Measurements from ENCODE around the gene ZNF407.
"Not testable (repeated sequence)": the region's sequence is repeated elsewhere in the genome, so short reads cannot be mapped to it uniquely, and the experiment has no call there.

Gene ZNF407

DNA sequence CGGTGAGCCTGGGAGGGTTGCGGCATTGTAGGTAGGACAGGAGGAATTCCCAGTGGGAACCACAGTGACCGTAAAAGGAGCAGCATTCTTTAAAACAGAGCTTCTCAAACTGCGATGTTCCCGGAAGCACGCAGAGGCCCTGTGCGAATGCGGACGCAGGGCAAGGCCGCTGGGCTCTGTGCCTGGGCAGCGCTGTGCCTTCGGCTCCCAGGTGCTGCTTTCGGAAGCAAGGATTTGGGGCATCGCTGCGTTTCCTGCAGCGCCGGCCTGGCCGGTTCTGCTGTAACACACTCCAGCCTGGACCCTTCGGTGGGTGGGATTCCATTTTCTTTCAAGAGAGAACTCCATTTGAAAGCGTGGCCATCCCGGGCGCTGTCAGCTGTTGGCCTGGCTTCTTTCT, 492.7 kb downstream of the ZNF407 start:
- Mint-ChIP-seq H3K4me1 (ENCODE audit: low read depth) (no peaks in the 10 kb centered on the region), H3K4me3 (no peak overlapping the region), H3K27me3 (ENCODE audit: low read depth) (peaks cover 13% of the 10 kb centered on the region), H3K27ac (no peak overlapping the region), H3K36me3 (ENCODE audit: low read depth) (no peaks in the 10 kb centered on the region), H3K9me3 (peaks cover 10% of the 10 kb centered on the region)
- DNase-seq (ENCODE audit: low spot score): no peak

DNA sequence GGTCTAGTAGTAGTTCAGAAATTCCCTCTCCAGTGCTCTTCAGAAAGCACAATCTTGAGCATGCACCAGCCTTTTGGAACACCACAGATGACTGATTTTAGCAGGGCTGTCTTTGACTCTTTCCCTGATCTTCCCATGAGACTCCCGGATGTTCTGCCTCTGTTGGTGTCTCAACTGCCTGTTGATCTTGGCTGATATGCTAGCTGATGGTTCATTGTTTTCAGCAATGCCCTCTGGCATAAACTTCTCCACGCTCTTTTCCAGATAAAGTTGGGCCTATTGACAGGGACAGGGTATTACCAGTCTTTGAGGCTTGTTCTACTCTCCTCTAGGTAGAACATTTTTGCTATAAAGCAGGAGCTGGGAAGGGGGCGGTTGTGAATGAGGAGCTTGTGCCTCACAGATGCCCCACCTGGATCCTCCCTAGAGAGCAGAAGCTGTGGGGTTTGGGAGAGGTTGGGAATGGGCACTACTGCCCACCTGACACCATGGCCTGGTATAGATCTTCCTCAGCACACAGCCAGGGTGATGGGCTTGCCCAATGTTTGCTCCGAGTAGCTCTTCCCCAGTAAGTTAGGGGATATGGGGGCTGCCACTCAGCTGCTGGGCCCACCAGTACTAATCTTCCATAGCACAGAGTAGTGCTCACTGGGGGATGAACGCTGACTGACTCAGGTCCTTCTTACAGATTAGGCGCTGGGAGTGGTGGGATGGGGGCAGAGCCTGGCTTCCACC, 500.0 kb downstream of the ZNF407 start:
- H3K27ac Mint-ChIP-seq: no peak overlapping the region
- H3K36me3 Mint-ChIP-seq (ENCODE audit: low read depth): no peaks in the 10 kb centered on the region
- peaks cover 9% of the 10 kb centered on the region for H3K9me3 Mint-ChIP-seq
- H3K4me1 Mint-ChIP-seq (ENCODE audit: low read depth): no peaks in the 10 kb centered on the region
- peaks cover 18% of the 10 kb centered on the region for H3K27me3 Mint-ChIP-seq (ENCODE audit: low read depth)
- DNase-seq (ENCODE audit: low spot score): no peak
- H3K4me3 Mint-ChIP-seq: no peak overlapping the region

DNA sequence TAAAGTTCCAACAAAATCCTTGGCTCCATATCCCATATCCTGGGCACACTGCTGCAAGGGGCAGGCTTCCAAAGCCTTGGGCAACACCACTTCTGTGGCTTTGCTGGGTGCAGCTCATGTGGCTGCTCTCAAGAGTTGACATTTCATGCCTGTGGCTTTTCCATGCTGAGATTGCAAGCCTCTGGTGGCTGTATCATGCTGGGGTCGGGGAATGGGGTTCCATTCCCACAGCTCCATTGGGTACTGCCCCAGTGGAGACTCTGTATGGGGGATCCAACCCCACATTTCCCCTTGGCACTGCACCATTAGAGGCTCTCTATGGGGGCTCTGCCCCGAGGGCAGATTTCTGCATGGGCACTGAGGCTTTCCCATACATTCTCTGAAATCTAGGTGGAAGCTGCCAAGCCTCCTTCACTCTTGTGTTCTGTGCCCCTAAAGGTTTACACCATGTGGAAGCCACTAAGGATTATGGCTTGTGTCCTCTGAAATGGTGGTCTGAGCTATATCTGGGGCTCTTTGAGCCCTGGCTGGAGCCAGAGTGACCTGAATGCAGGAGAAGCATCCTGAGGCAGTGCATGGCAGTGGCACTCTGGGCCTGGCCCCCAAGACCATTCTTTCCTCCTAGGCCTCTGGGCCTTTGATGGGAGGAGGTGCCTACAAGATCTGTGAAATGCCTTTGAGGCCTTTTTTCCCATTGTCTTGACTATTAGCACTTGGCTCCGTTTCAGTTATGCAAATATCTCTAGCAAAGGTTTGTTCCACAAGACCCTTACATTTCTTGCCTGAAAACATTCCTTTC, 503.4 kb downstream of the ZNF407 start:
- Mint-ChIP-seq H3K9me3 (peaks cover 9% of the 10 kb centered on the region), H3K4me1 (ENCODE audit: low read depth) (no peaks in the 10 kb centered on the region), H3K27me3 (ENCODE audit: low read depth) (peaks cover 2% of the 10 kb centered on the region), H3K4me3 (no peak overlapping the region), H3K36me3 (ENCODE audit: low read depth) (no peaks in the 10 kb centered on the region), H3K27ac (no peak overlapping the region)
- no peak for DNase-seq (ENCODE audit: low spot score)

DNA sequence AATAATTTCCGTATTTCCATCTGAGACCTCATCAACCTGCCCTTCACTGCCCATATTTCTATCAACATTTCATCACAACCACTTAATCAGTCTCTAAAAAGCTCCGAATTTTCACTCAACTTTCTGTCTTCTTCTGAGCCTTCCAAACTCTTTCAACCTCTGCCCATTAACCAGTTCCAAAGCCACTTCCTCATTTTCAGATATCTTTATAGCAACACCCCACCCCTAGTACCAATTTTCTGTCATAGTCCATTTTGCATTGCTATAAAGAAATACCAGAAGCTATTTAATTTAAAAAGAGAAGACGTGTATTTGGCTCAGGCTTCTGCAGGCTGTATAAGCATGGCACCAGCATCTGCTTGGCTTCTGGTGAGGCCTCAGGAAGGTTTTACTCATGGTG, 504.2 kb downstream of the ZNF407 start:
- Mint-ChIP-seq H3K27ac (no peak overlapping the region), H3K9me3 (peaks cover 9% of the 10 kb centered on the region), H3K27me3 (ENCODE audit: low read depth) (peaks cover 2% of the 10 kb centered on the region), H3K4me1 (ENCODE audit: low read depth) (no peaks in the 10 kb centered on the region), H3K36me3 (ENCODE audit: low read depth) (no peaks in the 10 kb centered on the region), H3K4me3 (no peak overlapping the region)
- DNase-seq (ENCODE audit: low spot score): no peak

DNA sequence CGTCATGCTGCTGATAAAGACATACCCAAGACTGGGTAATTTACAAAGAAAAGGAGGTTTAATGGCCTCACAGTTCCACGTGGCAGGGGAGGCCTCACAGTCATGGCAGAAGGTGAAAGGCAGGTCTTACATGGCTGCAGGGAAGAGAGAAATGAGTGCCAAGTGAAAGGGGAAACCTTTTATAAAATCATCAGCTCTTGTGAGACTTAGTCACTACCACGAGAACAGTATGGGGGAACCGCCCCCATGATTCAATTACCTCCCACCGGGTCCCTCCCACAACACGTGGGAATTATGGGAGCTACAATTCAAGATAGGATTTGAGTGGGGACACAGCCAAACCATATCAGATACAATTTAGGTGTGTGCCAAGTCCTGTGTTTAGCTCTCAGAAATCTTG, 506.4 kb downstream of the ZNF407 start:
- not testable (repeated sequence) for H3K27ac Mint-ChIP-seq; H3K9me3 Mint-ChIP-seq; H3K36me3 Mint-ChIP-seq (ENCODE audit: low read depth); H3K4me3 Mint-ChIP-seq; H3K27me3 Mint-ChIP-seq (ENCODE audit: low read depth); DNase-seq (ENCODE audit: low spot score); H3K4me1 Mint-ChIP-seq (ENCODE audit: low read depth)

DNA sequence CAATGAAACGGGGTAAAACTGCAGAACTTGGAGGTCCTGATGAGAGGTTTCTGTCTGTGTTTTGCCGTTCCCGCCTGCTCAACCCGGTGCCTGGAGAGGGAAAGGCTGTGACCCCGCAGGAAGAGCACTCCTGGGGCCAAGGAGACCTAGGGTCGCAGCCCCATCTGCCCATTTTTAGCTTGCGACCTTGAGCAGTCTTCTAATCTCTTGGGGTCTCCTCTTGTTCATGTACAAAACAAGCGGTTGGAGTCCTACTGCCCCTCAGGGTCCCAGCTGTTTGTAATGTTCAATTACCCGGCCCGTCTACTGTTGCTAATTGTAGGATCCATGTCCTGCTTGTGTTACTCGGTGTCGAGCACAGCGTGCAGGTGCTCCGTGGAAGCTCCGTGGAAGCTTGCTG, 506.8 kb downstream of the ZNF407 start:
- H3K36me3 Mint-ChIP-seq (ENCODE audit: low read depth): no peaks in the 10 kb centered on the region
- peaks cover 9% of the 10 kb centered on the region for H3K9me3 Mint-ChIP-seq
- no peaks in the 10 kb centered on the region for H3K27me3 Mint-ChIP-seq (ENCODE audit: low read depth)

DNA sequence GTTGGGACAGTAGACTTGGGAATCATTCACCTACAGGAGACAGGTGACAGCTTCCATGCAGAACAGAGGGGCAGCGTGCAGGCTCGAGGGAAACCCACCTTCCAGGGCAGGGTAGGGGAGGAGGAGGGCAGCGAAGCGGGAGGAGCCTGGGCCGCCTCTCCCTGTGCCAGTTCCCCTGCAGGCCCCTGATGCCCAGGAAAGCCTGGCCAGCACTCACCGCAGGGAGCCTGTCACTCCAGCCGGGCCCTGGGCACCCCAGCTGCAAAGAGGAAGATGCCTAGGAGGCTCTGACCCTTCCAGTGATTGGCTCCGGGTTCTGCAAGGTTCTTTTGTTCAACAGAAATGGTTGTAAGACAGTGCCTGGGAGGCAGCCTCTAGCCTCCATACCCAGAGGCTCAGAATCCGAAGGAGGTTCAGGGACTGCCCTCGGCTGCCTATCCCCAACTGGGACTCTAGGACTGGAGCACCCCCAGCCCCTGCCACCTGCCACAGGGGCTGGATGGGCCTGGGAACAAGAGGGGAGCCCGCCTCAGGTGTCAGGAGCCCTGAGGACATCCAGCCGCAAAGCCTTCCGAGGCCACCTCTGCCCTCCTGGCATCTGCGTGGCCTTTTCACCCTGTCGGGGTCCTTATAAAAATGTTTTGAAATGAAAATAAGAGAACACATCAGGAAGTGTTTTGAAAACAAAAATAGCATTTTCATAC, 508.0 kb downstream of the ZNF407 start:
- Mint-ChIP-seq H3K36me3 (ENCODE audit: low read depth) (no peaks in the 10 kb centered on the region), H3K27me3 (ENCODE audit: low read depth) (no peaks in the 10 kb centered on the region)
- DNase-seq (ENCODE audit: low spot score): no peak

More for the DNA sequence above, 506.8 kb downstream of the ZNF407 start:
- DNase-seq (ENCODE audit: low spot score): no peak
- no peaks in the 10 kb centered on the region for H3K4me1 Mint-ChIP-seq (ENCODE audit: low read depth)
- H3K4me3 Mint-ChIP-seq: no peak overlapping the region
- H3K27ac Mint-ChIP-seq: no peak overlapping the region

DNA sequence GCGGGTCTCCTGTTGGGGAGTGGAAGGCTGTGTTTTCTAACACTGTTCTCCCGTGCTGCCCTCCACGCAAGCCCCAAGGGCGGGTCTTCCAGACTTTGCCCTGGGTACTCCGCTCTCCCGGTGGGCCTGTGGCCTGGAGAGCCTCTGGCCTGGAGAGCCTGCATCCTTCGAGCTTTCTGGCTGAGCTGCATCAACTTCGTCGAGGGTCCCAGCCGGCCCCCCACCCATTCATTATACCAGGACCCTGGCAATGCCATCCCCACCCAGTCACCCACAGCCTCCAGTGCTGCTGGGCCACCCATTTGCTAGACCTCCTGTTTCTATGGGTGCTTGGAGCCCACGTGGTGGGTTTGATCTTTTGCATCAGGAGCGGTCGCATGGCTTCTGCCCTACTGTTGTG, 509.1 kb downstream of the ZNF407 start:
- Mint-ChIP-seq H3K27ac (no peak overlapping the region), H3K9me3 (peaks cover 3% of the 10 kb centered on the region), H3K27me3 (ENCODE audit: low read depth) (no peaks in the 10 kb centered on the region)

More for the DNA sequence above, 508.0 kb downstream of the ZNF407 start:
- Mint-ChIP-seq H3K27ac (no peak overlapping the region), H3K4me3 (no peak overlapping the region), H3K9me3 (peaks cover 6% of the 10 kb centered on the region), H3K4me1 (ENCODE audit: low read depth) (no peaks in the 10 kb centered on the region)

DNA sequence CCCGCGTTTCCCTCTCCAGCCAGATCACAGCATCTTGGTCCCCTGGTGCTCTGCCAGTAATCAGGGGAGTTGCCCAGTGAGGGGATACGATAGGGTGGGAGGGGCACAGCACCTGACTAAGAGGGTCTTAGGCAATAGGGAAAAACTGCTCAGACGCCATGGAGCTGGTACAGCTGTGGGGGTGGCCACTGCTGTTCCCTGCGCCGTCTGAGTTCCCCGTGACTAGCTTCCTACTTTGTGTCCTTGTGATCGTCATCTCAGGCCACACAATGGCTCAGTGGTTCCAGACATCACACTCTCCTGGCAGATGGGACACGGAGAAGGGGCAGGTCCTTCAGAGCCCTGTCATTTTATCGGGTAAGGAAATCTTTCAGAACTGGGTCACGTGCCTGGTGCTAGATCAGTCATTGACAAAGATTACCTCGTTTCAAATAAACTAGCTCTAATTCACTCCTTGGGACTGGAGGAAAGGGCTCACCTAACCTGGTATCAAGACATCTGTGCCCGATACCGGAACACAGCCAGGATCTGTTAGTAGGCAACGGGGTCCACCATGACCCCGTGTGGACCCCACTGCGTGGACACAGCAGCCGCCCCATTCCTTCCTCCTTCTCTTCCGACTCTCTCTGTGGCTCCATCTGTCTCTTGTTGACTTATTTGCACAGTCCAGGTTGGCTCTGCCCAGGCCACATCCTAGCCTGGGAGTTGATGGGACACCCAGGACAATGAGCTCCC, 509.7 kb downstream of the ZNF407 start:
- no peak overlapping the region for H3K4me3 Mint-ChIP-seq
- no peaks in the 10 kb centered on the region for H3K36me3 Mint-ChIP-seq (ENCODE audit: low read depth)
- DNase-seq (ENCODE audit: low spot score): no peak
- H3K27ac Mint-ChIP-seq: no peak overlapping the region
- H3K27me3 Mint-ChIP-seq (ENCODE audit: low read depth): no peaks in the 10 kb centered on the region
- H3K9me3 Mint-ChIP-seq: no peaks in the 10 kb centered on the region
- no peaks in the 10 kb centered on the region for H3K4me1 Mint-ChIP-seq (ENCODE audit: low read depth)

More for the DNA sequence above, 509.1 kb downstream of the ZNF407 start:
- Mint-ChIP-seq H3K4me3 (no peak overlapping the region), H3K36me3 (ENCODE audit: low read depth) (no peaks in the 10 kb centered on the region), H3K4me1 (ENCODE audit: low read depth) (no peaks in the 10 kb centered on the region)
- no peak for DNase-seq (ENCODE audit: low spot score)

DNA sequence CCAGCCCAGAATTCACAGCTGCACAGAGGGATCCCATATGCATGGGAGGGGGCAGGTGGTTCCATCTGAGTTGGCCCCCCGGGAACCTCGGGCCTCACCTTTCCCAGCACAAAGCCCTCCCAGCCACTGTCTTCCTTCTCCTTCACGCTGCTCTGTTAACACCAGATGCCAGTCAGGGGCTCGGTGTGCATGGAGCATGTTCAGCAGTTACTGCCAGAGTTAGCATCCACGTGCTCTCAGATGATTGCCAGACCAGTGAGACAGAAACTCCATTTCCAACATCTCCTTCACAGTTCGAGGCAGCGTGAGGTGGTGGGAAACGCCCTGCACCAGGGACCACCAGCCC, 510.2 kb downstream of the ZNF407 start:
- H3K27ac Mint-ChIP-seq: no peak overlapping the region
- H3K9me3 Mint-ChIP-seq: no peaks in the 10 kb centered on the region
- no peaks in the 10 kb centered on the region for H3K4me1 Mint-ChIP-seq (ENCODE audit: low read depth)
- no peak overlapping the region for H3K4me3 Mint-ChIP-seq
- no peaks in the 10 kb centered on the region for H3K27me3 Mint-ChIP-seq (ENCODE audit: low read depth)
- no peaks in the 10 kb centered on the region for H3K36me3 Mint-ChIP-seq (ENCODE audit: low read depth)
- no peak for DNase-seq (ENCODE audit: low spot score)

DNA sequence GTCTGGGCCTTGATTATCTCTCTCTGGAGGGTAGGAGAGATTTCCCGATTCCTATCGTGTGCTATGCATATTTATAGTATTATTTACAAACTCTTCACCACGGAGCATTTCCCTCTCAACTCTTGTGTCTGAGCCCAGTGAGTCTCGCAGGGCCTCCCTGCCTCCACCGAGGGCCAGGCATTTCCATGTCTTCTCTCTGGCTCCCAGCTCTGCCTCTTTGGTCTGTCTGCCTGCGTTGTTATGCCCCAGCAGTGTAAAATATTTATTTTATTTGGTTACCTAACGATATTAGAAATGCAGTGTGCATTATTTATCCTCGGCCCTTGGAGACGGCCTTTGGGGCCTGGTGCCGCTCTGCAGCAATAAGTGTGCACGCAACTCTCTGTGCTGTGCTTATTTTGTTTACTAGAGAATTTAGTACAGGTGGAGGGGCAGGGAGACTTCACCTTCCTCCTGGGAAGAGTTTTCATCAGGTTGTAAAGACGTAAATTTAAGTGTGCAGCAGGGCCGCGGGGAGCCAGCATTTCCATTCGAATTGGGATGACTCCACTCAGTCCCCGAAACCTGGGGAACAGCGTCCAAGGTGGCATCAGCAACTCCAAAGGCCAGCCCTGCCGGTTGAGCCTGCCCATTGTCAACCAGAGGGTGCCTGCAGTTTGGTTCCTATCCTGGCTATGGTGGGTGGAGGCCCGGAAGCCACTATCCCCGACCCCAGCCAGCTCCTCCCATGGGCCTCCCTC, 511.1 kb downstream of the ZNF407 start:
- Mint-ChIP-seq H3K36me3 (ENCODE audit: low read depth) (no peaks in the 10 kb centered on the region), H3K4me3 (no peak overlapping the region), H3K27ac (no peak overlapping the region), H3K27me3 (ENCODE audit: low read depth) (no peaks in the 10 kb centered on the region), H3K9me3 (no peaks in the 10 kb centered on the region), H3K4me1 (ENCODE audit: low read depth) (no peaks in the 10 kb centered on the region)
- no peak for DNase-seq (ENCODE audit: low spot score)

DNA sequence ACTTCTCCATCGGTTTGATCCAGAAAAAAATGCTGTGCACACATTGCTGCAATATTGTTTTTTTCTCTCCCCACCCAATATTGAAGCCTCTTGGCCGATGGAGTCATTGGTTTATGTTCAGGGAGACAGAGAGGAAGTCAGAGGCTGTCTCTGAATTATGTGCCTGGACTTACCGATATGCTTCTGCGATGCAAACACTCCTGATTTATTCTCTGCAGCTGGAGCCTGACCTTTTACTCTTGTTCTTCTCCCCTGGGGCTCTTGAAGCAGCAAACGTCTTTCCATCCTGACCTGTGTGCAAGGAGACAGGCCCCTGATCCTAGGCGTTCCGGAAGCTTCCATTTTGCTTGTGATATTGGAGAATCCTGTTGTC, 511.6 kb downstream of the ZNF407 start:
- Mint-ChIP-seq H3K9me3 (no peaks in the 10 kb centered on the region), H3K4me3 (no peak overlapping the region), H3K27ac (no peak overlapping the region), H3K36me3 (ENCODE audit: low read depth) (no peaks in the 10 kb centered on the region), H3K27me3 (ENCODE audit: low read depth) (no peaks in the 10 kb centered on the region), H3K4me1 (ENCODE audit: low read depth) (no peaks in the 10 kb centered on the region)
- DNase-seq (ENCODE audit: low spot score): no peak

DNA sequence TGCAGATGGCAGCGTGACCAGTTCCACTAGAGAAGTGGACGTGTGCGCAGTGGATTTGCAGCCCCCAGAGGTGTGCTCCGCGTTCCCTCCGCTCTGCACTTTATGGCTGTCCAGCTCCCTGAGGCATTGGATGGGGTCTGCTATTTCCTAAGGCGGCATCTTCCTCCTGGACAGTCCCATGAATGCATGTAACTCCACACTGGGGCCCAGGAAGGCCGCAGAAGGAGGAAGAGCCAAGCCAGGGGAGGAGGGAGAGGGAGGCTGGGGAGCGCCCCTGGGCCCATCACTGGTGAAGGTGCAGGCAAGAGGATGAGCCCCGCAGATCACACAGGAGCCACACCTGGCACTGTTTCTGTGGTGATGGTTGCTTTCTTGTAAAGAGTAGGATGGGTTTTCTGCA, 512.1 kb downstream of the ZNF407 start:
- DNase-seq (ENCODE audit: low spot score): no peak
- no peaks in the 10 kb centered on the region for H3K9me3 Mint-ChIP-seq
- H3K27me3 Mint-ChIP-seq (ENCODE audit: low read depth): no peaks in the 10 kb centered on the region
- H3K36me3 Mint-ChIP-seq (ENCODE audit: low read depth): no peaks in the 10 kb centered on the region
- no peaks in the 10 kb centered on the region for H3K4me1 Mint-ChIP-seq (ENCODE audit: low read depth)
- H3K27ac Mint-ChIP-seq: no peak overlapping the region
- no peak overlapping the region for H3K4me3 Mint-ChIP-seq

All from T-helper 2 cell treated with Interferon-gamma antibody and Interleukin-4, amounts not matched to agents 5 μg/mL and 100 μg/mL, for 36 hours (primary cell).